NCI-H446 treated with DMSO at 0.1 percent for 48 hours (cell line): ENCODE results near the gene ORC1.
A peak's percentile ranks its signal among the peaks of the same experiment; 100 is the strongest.
"Not testable (repeated sequence)": the region's sequence is repeated elsewhere in the genome, so short reads cannot be mapped to it uniquely, and the experiment has no call there.

Source experiments
- DNase-seq: peaks from one replicate; lab custom pipeline; 2025; lab: John Stamatoyannopoulos, UW

ORC1 gene

GRCh38 chr1:52385376-52385775, 18.8 kb downstream of the ORC1 start:
- no peak for DNase-seq

GRCh38 chr1:52369851-52370250, 34.4 kb downstream of the ORC1 start:
- DNase-seq, result not testable (repeated sequence)

- no peak for DNase-seq
Measured at GRCh38 chr1:52368383-52369172, 35.6 kb downstream of the ORC1 start.

GRCh38 chr1:52367272-52367671, 37.0 kb downstream of the ORC1 start:
- DNase-seq, result no peak

- DNase-seq, result no peak
Measured at GRCh38 chr1:52366517-52366827, 37.8 kb downstream of the ORC1 start.

- peak; percentile 98 for DNase-seq
Measured at GRCh38 chr1:52365746-52366516, 38.3 kb downstream of the ORC1 start, which contains the start of gene CC2D1B. Gene CC2D1B (minus strand): TSS chr1:52366205. CDS start chr1:52364620, 1,585 bp downstream.

GRCh38 chr1:52365071-52365745, 39.0 kb downstream of the ORC1 start:
- no peak for DNase-seq

- DNase-seq, result no peak
Measured at GRCh38 chr1:52364235-52364839, 39.9 kb downstream of the ORC1 start.

- no peak for DNase-seq
Measured at GRCh38 chr1:52360595-52360968, 43.6 kb downstream of the ORC1 start.

GRCh38 chr1:52359676-52360594, 44.3 kb downstream of the ORC1 start:
- DNase-seq, result no peak

GRCh38 chr1:52358851-52359497, 45.2 kb downstream of the ORC1 start:
- DNase-seq, result no peak

- no peak for DNase-seq
Measured at GRCh38 chr1:52357397-52357796, 46.8 kb downstream of the ORC1 start.

GRCh38 chr1:52356818-52357355, 47.3 kb downstream of the ORC1 start:
- no peak for DNase-seq

GRCh38 chr1:52355847-52356505, 48.2 kb downstream of the ORC1 start:
- DNase-seq, result no peak

GRCh38 chr1:52355436-52355835, 48.8 kb downstream of the ORC1 start:
- DNase-seq, result no peak

- no peak for DNase-seq
Measured at GRCh38 chr1:52352690-52353089, 51.5 kb downstream of the ORC1 start.

GRCh38 chr1:52348704-52349300, 55.4 kb downstream of the ORC1 start:
- DNase-seq, result no peak

- DNase-seq, result no peak
Measured at GRCh38 chr1:52346653-52347052, 57.6 kb downstream of the ORC1 start.

- DNase-seq, result no peak
Measured at GRCh38 chr1:52345252-52345651, 59.0 kb downstream of the ORC1 start.

- DNase-seq, result no peak
Measured at GRCh38 chr1:52343979-52344378, 60.2 kb downstream of the ORC1 start.
